HG02798 (cell line): Measurements from ENCODE around the gene DSCAM.

Experiments
- ATAC-seq: cut with Tn5 transposase; IDR thresholded peaks from one replicate; pipeline ENCODE4 v1.9.1; 2021; ENCODE audit warnings: mild to moderate bottlenecking; ENCODE audit not compliant: unreplicated experiment, poor library complexity

Gene DSCAM

GRCh38 chr21:40421121-40421520 is 425.8 kb downstream of the DSCAM start:
- ATAC-seq, result no peak

DNA sequence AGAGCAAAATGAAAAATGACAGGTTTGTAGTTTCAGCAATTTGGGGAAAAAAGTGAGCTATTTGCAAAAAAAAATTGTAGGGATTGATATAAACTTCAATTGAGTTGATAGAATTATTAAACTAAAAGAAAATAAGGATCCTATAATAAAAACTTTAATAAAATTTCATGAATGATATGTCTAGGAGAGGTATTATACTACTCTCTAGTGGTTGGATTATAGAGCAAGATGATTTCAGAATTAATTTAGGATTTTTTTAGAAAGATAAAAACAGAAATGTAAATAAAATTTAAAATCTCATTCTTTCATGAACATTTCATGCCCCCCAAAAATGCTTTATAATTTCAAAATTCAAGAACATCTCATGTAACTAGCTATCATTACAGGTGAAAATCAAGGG is 430.4 kb downstream of the DSCAM start:
- ATAC-seq, result no peak

GRCh38 chr21:40408561-40408960 is 438.4 kb downstream of the DSCAM start:
- ATAC-seq, result no peak

DNA sequence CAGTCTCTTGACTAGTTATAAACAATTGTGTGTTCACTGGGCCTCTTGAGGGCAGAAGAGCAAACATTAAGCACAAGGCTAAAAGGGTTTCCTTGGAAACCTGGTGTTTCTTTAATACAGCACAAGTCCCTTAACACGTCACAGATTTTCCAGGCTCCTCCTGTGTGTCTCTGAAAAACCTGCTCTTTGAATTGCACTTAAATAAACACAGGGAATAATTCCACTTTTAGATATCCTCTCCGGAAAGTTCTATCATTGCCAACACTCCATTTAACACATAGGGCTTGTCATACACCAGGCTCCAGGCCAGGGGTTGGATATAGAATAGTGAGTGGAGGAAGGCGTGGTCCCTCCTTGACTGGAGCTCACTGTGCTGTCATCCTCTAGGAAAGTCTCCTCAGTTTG is 442.6 kb downstream of the DSCAM start:
- ATAC-seq, result no peak

GRCh38 chr21:40402884-40403582 is 443.9 kb downstream of the DSCAM start:
- ATAC-seq, result no peak

DNA sequence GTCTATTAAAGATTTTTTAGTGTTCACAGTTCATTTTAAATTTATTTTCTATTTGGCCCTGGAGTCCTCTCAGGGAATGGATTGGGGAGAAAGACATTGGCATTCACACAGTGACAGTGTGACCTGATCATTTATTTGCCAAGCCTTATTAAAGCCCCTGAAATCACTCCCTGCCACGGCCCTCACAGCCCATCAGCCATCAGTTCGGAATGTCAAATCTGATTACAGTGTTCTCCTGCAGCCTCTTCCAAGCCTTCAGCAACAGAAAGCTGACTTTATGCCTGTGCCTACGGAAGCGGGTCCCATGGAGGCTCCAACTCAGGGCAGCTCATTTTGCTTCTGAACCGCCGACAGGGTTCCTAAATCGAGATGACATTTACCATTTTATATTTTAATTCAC is 451.2 kb downstream of the DSCAM start:
- ATAC-seq, result no peak

- no peak for ATAC-seq
Measured at GRCh38 chr21:40393066-40393465, 453.9 kb downstream of the DSCAM start.

GRCh38 chr21:40388046-40388445 is 458.9 kb downstream of the DSCAM start:
- ATAC-seq, result no peak

DNA sequence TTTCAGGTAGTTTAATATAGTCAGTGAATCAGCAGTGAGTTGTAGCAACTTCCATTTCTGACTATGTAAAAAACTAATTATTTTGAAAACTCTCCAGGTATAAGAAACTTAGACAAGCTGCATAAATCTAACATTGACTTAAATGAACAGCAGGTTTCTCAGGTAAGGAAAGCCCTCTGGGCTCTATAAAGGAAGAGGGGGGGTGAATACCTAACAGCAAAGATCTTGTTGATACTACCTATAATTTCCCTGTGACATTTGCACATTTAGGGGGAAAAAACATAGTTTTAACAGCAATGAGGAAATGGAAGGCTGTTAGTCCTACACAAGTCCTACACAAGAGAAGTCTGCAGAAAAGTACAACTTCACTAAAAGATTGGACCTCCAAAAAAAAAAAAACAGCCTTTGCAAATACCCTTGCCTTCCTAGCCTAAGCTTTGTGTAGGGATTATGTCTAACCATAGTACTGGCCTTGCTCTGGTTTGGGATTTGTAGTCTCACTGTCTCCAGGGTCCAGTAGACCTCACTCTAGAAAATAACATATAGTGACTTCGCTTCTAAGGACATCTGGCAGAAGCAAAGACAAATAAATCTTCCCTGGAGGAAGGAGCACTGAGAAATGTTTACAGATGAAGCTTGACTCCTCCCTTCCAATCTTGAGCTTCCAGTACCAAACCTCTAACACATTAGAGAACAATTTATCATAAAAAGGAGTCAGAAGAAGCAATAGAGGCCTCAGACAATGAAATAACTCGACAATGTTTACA is 459.8 kb downstream of the DSCAM start:
- ATAC-seq, result no peak

GRCh38 chr21:40386294-40386911 is 460.6 kb downstream of the DSCAM start:
- ATAC-seq, result no peak

DNA sequence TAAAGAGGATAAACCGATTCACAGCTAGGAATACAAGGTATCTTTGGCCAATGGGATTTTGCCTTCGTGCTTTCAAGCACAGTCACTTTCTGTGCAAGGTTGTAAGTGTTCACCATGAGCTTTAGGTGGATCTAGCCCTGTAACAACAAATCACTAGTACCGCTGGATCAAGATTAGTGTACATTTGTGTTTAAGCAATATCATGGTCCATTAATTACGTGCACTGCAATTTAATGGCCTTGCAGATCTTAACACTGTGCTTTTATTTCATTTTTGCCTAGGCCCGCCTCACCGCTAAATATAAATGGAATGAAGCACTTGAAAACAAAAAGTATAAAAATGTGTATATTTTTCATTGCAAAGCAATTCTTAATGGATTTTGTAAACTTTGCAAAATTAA is 461.1 kb downstream of the DSCAM start:
- no peak for ATAC-seq

DNA sequence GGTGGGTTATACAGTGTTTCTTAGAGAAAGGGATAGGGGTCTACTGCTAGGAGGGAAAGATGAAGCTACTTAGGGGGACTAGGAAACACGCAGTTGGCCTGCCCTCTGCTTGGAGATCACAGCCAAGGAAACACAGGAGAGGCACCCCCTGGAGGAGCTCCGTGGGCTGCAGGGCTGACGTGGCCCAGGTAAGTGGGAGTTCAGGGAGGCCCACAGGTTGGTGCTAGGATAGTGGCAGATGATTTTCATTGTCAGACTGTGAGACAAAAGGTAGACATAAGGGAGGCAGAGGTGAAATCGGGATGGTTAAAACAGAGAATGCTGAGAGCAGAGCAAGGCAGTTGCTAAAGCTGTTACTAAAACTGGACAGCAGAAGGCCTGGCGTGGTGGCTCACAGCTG is 463.0 kb downstream of the DSCAM start:
- ATAC-seq, result no peak

GRCh38 chr21:40381111-40381510 is 465.8 kb downstream of the DSCAM start:
- ATAC-seq, result no peak

DNA sequence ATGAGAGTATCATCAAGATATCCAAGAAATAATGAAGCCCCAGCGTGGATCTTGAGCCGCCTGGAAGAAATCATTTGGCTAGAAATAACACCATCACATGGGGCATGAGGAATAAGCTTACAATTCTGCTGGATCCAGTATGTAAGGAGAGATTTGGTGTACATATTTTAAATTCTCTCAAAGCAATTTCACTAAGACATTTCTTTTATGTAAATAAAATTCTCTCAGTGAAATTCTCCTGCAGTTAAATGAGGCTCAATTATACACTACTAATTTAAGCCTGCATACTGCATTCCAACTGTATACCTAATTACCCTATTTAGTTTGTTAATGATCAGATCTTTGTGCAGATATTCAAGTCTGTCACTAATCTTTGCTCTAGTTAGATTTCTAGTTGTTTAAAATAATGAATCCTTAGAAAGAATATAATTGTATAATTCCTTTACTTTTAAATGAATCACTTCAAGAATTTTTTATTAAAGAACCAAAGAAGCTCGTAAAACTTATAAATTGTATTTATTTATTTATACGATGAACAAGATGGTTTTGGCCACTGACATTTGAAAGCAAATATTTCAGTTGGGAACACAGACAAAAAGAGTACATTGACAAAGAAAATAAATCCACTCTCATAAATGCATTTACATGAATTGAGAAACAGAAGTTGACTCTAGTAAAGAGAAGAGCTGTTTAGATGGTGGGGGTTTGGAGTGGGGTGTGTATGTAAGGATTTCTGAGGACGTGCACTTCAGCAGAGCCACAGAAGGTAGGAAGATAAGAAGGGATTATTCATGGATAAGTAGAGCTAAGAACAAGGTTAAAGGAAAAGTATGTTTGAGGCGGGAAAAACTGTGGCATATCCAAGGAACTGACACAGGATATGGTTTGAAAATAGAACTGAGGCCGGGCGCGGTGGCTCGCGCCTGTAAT is 466.8 kb downstream of the DSCAM start:
- no peak for ATAC-seq

DNA sequence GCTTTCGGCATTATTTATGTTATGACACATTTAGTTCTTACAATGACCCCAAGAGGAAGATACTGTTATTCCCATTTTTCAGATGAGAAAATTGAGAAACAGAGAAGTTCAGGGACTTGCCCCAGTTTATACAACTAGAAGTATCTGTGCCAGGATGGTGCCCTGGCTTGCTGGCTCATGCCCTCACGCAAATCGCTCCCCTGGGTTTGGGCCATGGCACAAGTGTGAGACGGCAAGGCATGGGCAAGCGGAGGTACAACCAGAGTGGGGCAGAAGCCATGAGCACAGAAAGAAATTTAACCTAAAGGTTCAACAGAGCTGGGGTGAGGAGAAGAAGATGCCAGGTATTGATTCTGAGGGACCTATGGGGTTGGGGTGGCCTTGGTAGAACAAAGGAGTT is 469.8 kb downstream of the DSCAM start:
- no peak for ATAC-seq

DNA sequence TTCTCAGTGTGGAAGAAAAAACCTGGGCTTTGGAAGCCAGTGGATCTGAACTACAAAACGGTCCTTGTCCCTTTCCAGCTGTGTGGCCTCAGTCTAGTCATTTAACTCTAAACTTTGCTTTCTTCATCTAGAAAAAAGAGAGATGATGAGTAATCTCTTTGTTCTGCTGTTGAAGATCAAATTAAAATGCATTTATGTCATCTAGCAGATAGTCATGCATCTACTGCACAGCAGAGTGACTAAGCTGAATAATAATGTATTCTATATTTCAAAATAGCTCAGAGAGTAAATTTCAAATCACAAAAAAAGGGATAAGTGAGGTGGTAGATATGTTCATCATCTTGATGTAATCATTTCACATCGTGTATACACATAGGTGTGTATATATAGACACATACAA is 473.2 kb downstream of the DSCAM start:
- ATAC-seq, result no peak

- no peak for ATAC-seq
Measured at GRCh38 chr21:40372506-40372905, 474.5 kb downstream of the DSCAM start.

GRCh38 chr21:40371329-40371728 is 475.6 kb downstream of the DSCAM start:
- no peak for ATAC-seq

DNA sequence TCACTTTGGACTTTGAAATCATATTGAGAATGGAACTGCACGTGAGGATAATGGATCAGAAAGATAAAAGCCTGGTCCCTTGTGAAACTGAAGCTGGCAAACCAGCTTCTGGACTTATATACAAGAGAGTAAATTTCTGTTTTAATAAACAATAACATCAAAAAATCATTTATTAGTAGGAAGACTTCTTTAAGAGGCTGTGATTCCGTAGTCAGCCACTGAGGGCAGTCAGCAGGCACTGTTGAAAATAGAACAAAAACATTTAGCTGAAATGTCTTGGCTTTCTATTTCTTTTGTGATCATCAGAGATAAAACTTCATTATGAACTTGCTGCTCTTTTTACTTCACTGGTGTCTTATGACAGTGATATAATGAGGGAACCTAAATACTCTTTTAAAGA is 490.3 kb downstream of the DSCAM start:
- ATAC-seq, result no peak

GRCh38 chr21:40355076-40355475 is 491.9 kb downstream of the DSCAM start:
- ATAC-seq, result no peak
